Stimulated activated CD8-positive, alpha-beta memory T cell treated with anti-CD3 and anti-CD28 coated beads, Interleukin-2, amount 100 ng/mL, for 48 hours (primary cell): ENCODE measurements around the gene NBPF20.
A peak's percentile ranks its signal among the peaks of the same experiment; 100 is the strongest.
"Not testable (repeated sequence)": the region's sequence is repeated elsewhere in the genome, so short reads cannot be mapped to it uniquely, and the experiment has no call there.

ENCODE experiments used
- DNase-seq, 2 donors: peaks; one replicate each; pipeline ENCODE4 v3.0.0-alpha.2; 2020; ENCODE audit warnings: low read depth in 2 of 2

The NBPF20 gene

GRCh38 chr1:145424612-145425435, 579 bp downstream of the NBPF20 start:
- peak; percentile 17 to 18 for DNase-seq

GRCh38 chr1:145415149-145415548, 10.3 kb downstream of the NBPF20 start:
- not testable (repeated sequence) for DNase-seq

GRCh38 chr1:145407266-145407665, 18.1 kb downstream of the NBPF20 start:
- DNase-seq: not testable (repeated sequence)

GRCh38 chr1:145404949-145405348, 20.5 kb downstream of the NBPF20 start:
- DNase-seq: not testable (repeated sequence)

- not testable (repeated sequence) for DNase-seq
Observed at GRCh38 chr1:145400701-145401100, 24.7 kb downstream of the NBPF20 start.
